ENCODE results near the gene GABARAPL1. TPM values are rescaled to one million over a fixed set of nuclear protein-coding genes. Genes with fewer than 3 reads are reported as not detected.

The GABARAPL1 gene
- total and polyA plus RNA-seq, 2 of the 13 experiments (the other 11 are each of a cell fraction or from before 2014, with no cell fraction given) = 7.9 to 26.1 TPM

DNA sequence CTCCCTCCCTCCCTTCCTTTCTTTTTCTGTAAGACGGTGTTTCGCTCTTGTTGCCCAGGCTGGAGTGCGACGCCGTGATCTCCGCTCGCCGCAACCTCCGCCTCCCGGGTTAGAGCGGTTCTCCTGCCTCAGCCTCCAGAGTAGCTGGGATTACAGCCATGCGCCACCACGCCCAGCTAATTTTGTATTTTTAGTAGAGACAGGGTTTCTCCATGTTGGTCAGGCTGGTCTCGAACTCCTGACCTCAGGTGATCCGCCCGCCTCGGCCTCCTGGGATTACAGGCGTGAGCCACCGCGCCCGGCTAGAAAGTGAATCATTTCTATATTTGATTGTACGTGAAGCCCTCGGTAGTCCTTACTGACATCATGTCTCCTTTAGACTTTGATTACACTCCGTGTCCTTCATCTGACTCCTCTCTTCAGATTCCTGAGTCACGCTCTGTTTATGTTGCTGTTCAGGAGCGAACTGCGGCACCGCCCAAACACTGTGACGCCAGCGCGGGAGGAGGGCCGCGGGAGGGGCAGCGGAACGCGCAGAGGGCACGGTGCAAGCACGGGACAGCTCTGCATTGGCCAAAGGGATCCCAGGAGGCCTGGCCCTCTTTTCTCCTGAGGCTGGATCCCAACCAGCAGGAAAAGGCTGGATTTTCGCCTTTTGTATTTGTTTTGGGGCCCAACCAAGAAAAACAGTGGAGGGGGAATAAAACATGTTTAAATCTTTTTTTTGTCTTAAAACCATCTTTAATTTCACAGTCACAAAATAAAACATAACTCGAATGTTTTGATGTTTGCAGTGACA, 538 bp upstream of the GABARAPL1 start (continued):
- TF ChIP-seq, protein P1, sequence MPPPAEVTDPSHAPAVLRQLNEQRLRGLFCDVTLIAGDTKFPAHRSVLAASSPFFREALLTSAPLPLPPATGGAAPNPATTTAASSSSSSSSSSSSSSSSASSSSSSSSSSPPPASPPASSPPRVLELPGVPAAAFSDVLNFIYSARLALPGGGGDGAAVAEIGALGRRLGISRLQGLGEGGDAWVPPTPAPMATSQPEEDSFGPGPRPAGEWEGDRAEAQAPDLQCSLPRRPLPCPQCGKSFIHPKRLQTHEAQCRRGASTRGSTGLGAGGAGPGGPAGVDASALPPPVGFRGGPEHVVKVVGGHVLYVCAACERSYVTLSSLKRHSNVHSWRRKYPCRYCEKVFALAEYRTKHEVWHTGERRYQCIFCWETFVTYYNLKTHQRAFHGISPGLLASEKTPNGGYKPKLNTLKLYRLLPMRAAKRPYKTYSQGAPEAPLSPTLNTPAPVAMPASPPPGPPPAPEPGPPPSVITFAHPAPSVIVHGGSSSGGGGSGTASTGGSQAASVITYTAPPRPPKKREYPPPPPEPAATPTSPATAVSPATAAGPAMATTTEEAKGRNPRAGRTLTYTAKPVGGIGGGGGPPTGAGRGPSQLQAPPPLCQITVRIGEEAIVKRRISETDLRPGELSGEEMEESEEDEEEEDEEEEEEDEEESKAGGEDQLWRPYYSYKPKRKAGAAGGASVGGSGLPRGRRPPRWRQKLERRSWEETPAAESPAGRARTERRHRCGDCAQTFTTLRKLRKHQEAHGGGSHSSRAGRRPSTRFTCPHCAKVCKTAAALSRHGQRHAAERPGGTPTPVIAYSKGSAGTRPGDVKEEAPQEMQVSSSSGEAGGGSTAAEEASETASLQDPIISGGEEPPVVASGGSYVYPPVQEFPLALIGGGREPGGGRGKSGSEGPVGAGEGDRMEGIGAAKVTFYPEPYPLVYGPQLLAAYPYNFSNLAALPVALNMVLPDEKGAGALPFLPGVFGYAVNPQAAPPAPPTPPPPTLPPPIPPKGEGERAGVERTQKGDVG (CRISPR knock-in tag; IDR thresholded peaks at IDR 0.05; ENCODE audit: borderline replicate concordance) = 0 out of 2 replicates have a peak, but pooled peaks have one; percentile 17
- TF ChIP-seq ZNF552 (CRISPR knock-in tag; IDR thresholded peaks at IDR 0.05; ENCODE audit: borderline replicate concordance) (no peak), SOX5 (CRISPR knock-in tag; IDR thresholded peaks at IDR 0.05; ENCODE audit: borderline replicate concordance) (peak; percentile 55; the same call in 1 of the 2 replicates), REPIN1 (CRISPR knock-in tag; IDR thresholded peaks at IDR 0.05; ENCODE audit: borderline replicate concordance, low read depth) (0 out of 2 replicates have a peak, but pooled peaks have one; percentile 59), ZBTB21 (CRISPR knock-in tag; IDR thresholded peaks at IDR 0.05) (peak; percentile 92), SPEN (CRISPR knock-in tag; IDR thresholded peaks at IDR 0.05; ENCODE audit: low read depth) (peak; percentile 73; the same call in 1 of the 2 replicates), HIVEP1 (CRISPR knock-in tag; IDR thresholded peaks at IDR 0.05) (peak; percentile 54; the same call in 1 of the 2 replicates), RFXAP (CRISPR knock-in tag; IDR thresholded peaks at IDR 0.05; ENCODE audit: borderline replicate concordance) (0 out of 2 replicates have a peak, but pooled peaks have one; percentile 53), FOSL2 (CRISPR knock-in tag; IDR thresholded peaks at IDR 0.05) (peak; percentile 88), MXI1 (IDR thresholded peaks at IDR 0.05; ENCODE audit: borderline replicate concordance, low read depth, low read length) (peak; percentile 56; the same call in 1 of the 3 replicates), DNMT3B (CRISPR knock-in tag; conservative IDR thresholded peaks at IDR 0.05) (no peak), ZNF441 (CRISPR knock-in tag; IDR thresholded peaks at IDR 0.05; ENCODE audit: borderline replicate concordance) (peak; percentile 37; the same call in 1 of the 2 replicates), PHF8 (CRISPR knock-in tag; IDR thresholded peaks at IDR 0.05) (peak; percentile 60; the same call in 1 of the 2 replicates), RBFOX2 (IDR thresholded peaks at IDR 0.05; ENCODE audit: low read depth, low read length) (0 out of 2 replicates have a peak, but pooled peaks have one; percentile 33), ZNF207 (IDR thresholded peaks at IDR 0.05; ENCODE audit: borderline replicate concordance) (no peak), TSC22D2 (CRISPR knock-in tag; IDR thresholded peaks at IDR 0.05; ENCODE audit: borderline replicate concordance) (peak; percentile 58; the same call in 1 of the 2 replicates), ERF (CRISPR knock-in tag; IDR thresholded peaks at IDR 0.05) (peak; percentile 23; the same call in 1 of the 2 replicates), ETV5 (CRISPR knock-in tag; IDR thresholded peaks at IDR 0.05; ENCODE audit: borderline replicate concordance) (peak; percentile 14; the same call in 1 of the 2 replicates)
- TF ChIP-seq, protein P2, sequence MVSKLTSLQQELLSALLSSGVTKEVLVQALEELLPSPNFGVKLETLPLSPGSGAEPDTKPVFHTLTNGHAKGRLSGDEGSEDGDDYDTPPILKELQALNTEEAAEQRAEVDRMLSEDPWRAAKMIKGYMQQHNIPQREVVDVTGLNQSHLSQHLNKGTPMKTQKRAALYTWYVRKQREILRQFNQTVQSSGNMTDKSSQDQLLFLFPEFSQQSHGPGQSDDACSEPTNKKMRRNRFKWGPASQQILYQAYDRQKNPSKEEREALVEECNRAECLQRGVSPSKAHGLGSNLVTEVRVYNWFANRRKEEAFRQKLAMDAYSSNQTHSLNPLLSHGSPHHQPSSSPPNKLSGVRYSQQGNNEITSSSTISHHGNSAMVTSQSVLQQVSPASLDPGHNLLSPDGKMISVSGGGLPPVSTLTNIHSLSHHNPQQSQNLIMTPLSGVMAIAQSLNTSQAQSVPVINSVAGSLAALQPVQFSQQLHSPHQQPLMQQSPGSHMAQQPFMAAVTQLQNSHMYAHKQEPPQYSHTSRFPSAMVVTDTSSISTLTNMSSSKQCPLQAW (CRISPR knock-in tag; IDR thresholded peaks at IDR 0.05) = 0 out of 2 replicates have a peak, but pooled peaks have one; percentile 50
- TF ChIP-seq, protein P3, sequence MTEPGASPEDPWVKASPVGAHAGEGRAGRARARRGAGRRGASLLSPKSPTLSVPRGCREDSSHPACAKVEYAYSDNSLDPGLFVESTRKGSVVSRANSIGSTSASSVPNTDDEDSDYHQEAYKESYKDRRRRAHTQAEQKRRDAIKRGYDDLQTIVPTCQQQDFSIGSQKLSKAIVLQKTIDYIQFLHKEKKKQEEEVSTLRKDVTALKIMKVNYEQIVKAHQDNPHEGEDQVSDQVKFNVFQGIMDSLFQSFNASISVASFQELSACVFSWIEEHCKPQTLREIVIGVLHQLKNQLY (CRISPR knock-in tag; IDR thresholded peaks at IDR 0.05) = peak; percentile 75
- TF ChIP-seq, protein P4, sequence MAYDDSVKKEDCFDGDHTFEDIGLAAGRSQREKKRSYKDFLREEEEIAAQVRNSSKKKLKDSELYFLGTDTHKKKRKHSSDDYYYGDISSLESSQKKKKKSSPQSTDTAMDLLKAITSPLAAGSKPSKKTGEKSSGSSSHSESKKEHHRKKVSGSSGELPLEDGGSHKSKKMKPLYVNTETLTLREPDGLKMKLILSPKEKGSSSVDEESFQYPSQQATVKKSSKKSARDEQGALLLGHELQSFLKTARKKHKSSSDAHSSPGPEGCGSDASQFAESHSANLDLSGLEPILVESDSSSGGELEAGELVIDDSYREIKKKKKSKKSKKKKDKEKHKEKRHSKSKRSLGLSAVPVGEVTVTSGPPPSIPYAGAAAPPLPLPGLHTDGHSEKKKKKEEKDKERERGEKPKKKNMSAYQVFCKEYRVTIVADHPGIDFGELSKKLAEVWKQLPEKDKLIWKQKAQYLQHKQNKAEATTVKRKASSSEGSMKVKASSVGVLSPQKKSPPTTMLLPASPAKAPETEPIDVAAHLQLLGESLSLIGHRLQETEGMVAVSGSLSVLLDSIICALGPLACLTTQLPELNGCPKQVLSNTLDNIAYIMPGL (CRISPR knock-in tag; IDR thresholded peaks at IDR 0.05; ENCODE audit: borderline replicate concordance in 1 of 2, low read depth in 1 of 2) = peak; percentile 48 to 66; a peak in 3 of 4 replicates
